ENCODE results near the gene RARRES2. TPM values are rescaled to one million over a fixed set of nuclear protein-coding genes. Genes with fewer than 3 reads are reported as not detected.

RARRES2 gene
- total and polyA plus RNA-seq, 2 of the 13 experiments (the other 11 are each of a cell fraction or from before 2014, with no cell fraction given), result 134 to 172 TPM

DNA sequence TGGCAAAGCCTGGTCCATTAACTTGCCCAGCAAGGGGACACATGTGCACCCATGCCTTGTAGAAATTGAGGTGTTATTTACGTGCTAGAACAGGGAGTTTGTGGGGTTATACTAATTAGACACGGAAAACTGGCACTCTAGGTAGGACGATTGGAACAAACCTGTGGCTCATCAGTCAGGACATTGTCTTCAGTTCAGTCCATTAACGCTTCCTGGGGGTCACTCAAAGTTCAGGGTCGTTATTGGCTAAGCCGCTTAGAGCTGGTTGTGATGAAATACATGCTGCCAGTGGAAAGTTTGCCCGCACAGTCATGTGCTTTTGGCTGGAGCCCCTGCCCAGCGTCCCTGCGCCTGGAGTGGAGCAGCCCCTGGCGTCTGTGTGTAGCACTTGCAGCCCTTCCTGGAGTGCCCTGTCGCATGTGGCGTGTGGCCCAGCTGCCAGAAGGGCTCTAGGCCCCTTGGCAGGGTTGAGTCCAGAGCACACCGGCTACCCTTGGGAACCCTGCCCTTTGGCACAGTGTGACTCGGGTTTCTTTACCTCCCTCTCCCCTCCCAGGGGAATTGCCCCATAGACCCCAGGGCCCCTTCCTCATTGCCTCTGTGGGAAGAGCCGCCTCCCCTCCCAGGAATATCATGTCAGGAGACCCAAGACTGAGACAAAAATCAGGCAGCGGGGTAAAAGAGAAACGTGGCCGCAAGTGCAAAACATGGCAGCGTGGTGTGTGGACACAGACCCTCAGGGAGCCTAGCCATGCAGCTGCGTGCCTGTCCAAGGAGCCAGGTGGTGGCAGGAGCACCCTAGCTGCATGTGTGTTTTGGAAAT is 47.5 kb upstream of the RARRES2 start (continued):
- TF ChIP-seq, protein P1, sequence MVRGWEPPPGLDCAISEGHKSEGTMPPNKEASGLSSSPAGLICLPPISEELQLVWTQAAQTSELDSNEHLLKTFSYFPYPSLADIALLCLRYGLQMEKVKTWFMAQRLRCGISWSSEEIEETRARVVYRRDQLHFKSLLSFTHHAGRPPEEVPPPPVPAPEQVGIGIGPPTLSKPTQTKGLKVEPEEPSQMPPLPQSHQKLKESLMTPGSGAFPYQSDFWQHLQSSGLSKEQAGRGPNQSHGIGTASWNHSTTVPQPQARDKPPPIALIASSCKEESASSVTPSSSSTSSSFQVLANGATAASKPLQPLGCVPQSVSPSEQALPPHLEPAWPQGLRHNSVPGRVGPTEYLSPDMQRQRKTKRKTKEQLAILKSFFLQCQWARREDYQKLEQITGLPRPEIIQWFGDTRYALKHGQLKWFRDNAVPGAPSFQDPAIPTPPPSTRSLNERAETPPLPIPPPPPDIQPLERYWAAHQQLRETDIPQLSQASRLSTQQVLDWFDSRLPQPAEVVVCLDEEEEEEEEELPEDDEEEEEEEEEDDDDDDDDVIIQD (CRISPR knock-in tag; IDR thresholded peaks at IDR 0.05; ENCODE audit: low read depth), result peak; percentile 79
- TF ChIP-seq, protein P2, sequence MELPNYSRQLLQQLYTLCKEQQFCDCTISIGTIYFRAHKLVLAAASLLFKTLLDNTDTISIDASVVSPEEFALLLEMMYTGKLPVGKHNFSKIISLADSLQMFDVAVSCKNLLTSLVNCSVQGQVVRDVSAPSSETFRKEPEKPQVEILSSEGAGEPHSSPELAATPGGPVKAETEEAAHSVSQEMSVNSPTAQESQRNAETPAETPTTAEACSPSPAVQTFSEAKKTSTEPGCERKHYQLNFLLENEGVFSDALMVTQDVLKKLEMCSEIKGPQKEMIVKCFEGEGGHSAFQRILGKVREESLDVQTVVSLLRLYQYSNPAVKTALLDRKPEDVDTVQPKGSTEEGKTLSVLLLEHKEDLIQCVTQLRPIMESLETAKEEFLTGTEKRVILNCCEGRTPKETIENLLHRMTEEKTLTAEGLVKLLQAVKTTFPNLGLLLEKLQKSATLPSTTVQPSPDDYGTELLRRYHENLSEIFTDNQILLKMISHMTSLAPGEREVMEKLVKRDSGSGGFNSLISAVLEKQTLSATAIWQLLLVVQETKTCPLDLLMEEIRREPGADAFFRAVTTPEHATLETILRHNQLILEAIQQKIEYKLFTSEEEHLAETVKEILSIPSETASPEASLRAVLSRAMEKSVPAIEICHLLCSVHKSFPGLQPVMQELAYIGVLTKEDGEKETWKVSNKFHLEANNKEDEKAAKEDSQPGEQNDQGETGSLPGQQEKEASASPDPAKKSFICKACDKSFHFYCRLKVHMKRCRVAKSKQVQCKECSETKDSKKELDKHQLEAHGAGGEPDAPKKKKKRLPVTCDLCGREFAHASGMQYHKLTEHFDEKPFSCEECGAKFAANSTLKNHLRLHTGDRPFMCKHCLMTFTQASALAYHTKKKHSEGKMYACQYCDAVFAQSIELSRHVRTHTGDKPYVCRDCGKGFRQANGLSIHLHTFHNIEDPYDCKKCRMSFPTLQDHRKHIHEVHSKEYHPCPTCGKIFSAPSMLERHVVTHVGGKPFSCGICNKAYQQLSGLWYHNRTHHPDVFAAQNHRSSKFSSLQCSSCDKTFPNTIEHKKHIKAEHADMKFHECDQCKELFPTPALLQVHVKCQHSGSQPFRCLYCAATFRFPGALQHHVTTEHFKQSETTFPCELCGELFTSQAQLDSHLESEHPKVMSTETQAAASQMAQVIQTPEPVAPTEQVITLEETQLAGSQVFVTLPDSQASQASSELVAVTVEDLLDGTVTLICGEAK (IDR thresholded peaks at IDR 0.05), result no peak
- TF ChIP-seq, protein P2 (CRISPR knock-in tag; IDR thresholded peaks at IDR 0.05), result peak; percentile 72
- TF ChIP-seq MED13 (CRISPR knock-in tag; IDR thresholded peaks at IDR 0.05) (peak; percentile 96), ERF (CRISPR knock-in tag; IDR thresholded peaks at IDR 0.05) (peak; percentile 98), ZNF7 (CRISPR knock-in tag; IDR thresholded peaks at IDR 0.05) (no peak), ZBTB21 (CRISPR knock-in tag; IDR thresholded peaks at IDR 0.05) (no peak), KLF6 (CRISPR knock-in tag; IDR thresholded peaks at IDR 0.05) (peak; percentile 89), HMGA1 (CRISPR knock-in tag; conservative IDR thresholded peaks at IDR 0.05) (no peak), ZFAT (CRISPR knock-in tag; conservative IDR thresholded peaks at IDR 0.05) (no peak), MXI1 (IDR thresholded peaks at IDR 0.05; ENCODE audit: borderline replicate concordance, low read depth, low read length) (peak; percentile 95; the same call in 2 of the 3 replicates), ZNF484 (CRISPR knock-in tag; IDR thresholded peaks at IDR 0.05; ENCODE audit: borderline replicate concordance, low read depth) (no peak), MAFF (IDR thresholded peaks at IDR 0.05; ENCODE audit: low read depth, low read length) (no peak)
- TF ChIP-seq, protein P3, sequence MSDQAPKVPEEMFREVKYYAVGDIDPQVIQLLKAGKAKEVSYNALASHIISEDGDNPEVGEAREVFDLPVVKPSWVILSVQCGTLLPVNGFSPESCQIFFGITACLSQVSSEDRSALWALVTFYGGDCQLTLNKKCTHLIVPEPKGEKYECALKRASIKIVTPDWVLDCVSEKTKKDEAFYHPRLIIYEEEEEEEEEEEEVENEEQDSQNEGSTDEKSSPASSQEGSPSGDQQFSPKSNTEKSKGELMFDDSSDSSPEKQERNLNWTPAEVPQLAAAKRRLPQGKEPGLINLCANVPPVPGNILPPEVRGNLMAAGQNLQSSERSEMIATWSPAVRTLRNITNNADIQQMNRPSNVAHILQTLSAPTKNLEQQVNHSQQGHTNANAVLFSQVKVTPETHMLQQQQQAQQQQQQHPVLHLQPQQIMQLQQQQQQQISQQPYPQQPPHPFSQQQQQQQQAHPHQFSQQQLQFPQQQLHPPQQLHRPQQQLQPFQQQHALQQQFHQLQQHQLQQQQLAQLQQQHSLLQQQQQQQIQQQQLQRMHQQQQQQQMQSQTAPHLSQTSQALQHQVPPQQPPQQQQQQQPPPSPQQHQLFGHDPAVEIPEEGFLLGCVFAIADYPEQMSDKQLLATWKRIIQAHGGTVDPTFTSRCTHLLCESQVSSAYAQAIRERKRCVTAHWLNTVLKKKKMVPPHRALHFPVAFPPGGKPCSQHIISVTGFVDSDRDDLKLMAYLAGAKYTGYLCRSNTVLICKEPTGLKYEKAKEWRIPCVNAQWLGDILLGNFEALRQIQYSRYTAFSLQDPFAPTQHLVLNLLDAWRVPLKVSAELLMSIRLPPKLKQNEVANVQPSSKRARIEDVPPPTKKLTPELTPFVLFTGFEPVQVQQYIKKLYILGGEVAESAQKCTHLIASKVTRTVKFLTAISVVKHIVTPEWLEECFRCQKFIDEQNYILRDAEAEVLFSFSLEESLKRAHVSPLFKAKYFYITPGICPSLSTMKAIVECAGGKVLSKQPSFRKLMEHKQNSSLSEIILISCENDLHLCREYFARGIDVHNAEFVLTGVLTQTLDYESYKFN (CRISPR knock-in tag; conservative IDR thresholded peaks at IDR 0.05), result peak; percentile 91
- TF ChIP-seq, protein P4, sequence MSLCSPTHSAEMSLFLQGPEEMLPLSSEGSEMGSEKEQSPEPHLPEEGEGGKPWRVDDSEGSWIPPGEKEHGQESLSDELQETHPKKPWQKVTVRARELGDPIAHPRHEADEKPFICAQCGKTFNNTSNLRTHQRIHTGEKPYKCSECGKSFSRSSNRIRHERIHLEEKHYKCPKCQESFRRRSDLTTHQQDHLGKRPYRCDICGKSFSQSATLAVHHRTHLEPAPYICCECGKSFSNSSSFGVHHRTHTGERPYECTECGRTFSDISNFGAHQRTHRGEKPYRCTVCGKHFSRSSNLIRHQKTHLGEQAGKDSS (CRISPR knock-in tag; IDR thresholded peaks at IDR 0.05; ENCODE audit: borderline replicate concordance, low read depth), result peak; percentile 96

All from HepG2 (cell line).